ENCODE data around the gene INVS.

The INVS gene, protein sequence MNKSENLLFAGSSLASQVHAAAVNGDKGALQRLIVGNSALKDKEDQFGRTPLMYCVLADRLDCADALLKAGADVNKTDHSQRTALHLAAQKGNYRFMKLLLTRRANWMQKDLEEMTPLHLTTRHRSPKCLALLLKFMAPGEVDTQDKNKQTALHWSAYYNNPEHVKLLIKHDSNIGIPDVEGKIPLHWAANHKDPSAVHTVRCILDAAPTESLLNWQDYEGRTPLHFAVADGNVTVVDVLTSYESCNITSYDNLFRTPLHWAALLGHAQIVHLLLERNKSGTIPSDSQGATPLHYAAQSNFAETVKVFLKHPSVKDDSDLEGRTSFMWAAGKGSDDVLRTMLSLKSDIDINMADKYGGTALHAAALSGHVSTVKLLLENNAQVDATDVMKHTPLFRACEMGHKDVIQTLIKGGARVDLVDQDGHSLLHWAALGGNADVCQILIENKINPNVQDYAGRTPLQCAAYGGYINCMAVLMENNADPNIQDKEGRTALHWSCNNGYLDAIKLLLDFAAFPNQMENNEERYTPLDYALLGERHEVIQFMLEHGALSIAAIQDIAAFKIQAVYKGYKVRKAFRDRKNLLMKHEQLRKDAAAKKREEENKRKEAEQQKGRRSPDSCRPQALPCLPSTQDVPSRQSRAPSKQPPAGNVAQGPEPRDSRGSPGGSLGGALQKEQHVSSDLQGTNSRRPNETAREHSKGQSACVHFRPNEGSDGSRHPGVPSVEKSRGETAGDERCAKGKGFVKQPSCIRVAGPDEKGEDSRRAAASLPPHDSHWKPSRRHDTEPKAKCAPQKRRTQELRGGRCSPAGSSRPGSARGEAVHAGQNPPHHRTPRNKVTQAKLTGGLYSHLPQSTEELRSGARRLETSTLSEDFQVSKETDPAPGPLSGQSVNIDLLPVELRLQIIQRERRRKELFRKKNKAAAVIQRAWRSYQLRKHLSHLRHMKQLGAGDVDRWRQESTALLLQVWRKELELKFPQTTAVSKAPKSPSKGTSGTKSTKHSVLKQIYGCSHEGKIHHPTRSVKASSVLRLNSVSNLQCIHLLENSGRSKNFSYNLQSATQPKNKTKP

DNA sequence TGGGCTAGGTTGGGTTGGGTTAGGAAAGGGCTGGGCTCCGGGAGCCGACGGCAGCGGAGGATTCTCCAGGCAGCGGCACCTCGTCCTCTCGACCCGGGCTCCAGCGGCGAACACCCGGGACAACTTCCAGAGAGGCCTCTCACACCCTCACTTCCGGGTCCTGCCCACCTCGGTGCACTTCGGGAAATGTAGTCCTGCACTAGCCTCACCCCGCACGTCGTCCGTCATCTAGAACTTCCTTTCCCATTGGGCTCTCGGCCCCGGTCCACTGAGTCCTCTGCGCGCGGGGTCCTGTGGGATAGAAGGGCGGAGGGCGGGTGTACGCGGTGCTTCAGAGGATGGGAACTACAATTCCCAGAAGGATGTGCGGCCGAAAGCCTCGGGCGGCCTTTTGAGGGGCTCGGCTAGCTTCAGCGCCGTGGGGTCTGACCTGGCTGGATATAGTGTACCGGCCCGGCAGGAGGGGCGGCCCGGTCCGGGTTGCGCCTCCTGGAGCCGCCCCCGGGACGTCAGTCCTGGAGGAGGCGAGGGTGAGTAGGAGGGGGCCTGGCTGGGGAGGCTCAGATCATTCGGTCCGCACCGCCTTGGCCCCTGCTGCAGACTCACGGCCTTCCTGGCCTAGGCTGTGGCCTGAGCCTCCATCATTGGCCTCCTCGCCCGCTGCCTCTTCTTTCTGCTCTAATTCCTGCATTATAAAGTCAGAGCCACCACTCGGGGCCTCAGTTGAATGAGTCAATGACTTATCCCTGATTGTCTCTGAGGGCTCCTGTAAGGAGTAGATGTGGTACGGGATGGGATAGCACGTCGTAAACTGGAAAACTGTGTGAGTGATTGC lies at the start of gene INVS, which contains the start of gene ERP44:
Gene INVS, plus strand, starts transcription at position 357 of the 835 bp plus-strand sequence. CDS start 5,279 bp downstream, outside the sequence.
Gene ERP44, minus strand, starts transcription at position 114 of the 835 bp plus-strand sequence. CDS start 160 bp downstream, outside the sequence.
- TF ChIP-seq, protein P1, sequence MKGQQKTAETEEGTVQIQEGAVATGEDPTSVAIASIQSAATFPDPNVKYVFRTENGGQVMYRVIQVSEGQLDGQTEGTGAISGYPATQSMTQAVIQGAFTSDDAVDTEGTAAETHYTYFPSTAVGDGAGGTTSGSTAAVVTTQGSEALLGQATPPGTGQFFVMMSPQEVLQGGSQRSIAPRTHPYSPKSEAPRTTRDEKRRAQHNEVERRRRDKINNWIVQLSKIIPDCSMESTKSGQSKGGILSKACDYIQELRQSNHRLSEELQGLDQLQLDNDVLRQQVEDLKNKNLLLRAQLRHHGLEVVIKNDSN (IDR thresholded peaks at IDR 0.05): no peak
- 0 out of 2 replicates have a peak, but pooled peaks have one; percentile 19 for TF ChIP-seq TCF12 (IDR thresholded peaks at IDR 0.05; ENCODE audit: low read depth)
- peak; percentile 48; the same call in 1 of the 2 replicates for TF ChIP-seq ZBTB7A (IDR thresholded peaks at IDR 0.05; ENCODE audit: low read depth)
- TF ChIP-seq NFIC (IDR thresholded peaks at IDR 0.05): no peak
- no peak for TF ChIP-seq TEAD4 (IDR thresholded peaks at IDR 0.05)
- TF ChIP-seq, protein P2, sequence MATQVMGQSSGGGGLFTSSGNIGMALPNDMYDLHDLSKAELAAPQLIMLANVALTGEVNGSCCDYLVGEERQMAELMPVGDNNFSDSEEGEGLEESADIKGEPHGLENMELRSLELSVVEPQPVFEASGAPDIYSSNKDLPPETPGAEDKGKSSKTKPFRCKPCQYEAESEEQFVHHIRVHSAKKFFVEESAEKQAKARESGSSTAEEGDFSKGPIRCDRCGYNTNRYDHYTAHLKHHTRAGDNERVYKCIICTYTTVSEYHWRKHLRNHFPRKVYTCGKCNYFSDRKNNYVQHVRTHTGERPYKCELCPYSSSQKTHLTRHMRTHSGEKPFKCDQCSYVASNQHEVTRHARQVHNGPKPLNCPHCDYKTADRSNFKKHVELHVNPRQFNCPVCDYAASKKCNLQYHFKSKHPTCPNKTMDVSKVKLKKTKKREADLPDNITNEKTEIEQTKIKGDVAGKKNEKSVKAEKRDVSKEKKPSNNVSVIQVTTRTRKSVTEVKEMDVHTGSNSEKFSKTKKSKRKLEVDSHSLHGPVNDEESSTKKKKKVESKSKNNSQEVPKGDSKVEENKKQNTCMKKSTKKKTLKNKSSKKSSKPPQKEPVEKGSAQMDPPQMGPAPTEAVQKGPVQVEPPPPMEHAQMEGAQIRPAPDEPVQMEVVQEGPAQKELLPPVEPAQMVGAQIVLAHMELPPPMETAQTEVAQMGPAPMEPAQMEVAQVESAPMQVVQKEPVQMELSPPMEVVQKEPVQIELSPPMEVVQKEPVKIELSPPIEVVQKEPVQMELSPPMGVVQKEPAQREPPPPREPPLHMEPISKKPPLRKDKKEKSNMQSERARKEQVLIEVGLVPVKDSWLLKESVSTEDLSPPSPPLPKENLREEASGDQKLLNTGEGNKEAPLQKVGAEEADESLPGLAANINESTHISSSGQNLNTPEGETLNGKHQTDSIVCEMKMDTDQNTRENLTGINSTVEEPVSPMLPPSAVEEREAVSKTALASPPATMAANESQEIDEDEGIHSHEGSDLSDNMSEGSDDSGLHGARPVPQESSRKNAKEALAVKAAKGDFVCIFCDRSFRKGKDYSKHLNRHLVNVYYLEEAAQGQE (IDR thresholded peaks at IDR 0.05; ENCODE audit: low read depth): no peak
- TF ChIP-seq CREB1 (IDR thresholded peaks at IDR 0.05; ENCODE audit: low read depth): peak; percentile 70
- no peak for TF ChIP-seq EP300 (IDR thresholded peaks at IDR 0.05; ENCODE audit: borderline replicate concordance)
- no peak for TF ChIP-seq FOXM1 (IDR thresholded peaks at IDR 0.05; ENCODE audit: borderline replicate concordance, low read depth)
- no peak for TF ChIP-seq RAD21 (IDR thresholded peaks at IDR 0.05; ENCODE audit: low read depth)
- TF ChIP-seq, protein P3, sequence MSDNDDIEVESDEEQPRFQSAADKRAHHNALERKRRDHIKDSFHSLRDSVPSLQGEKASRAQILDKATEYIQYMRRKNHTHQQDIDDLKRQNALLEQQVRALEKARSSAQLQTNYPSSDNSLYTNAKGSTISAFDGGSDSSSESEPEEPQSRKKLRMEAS (IDR thresholded peaks at IDR 0.05): 0 out of 2 replicates have a peak, but pooled peaks have one; percentile 5
- no peak for TF ChIP-seq CEBPB (IDR thresholded peaks at IDR 0.05)
- peak; percentile 18; the same call in 1 of the 2 replicates for TF ChIP-seq YY1 (IDR thresholded peaks at IDR 0.05; ENCODE audit: low read depth)
- no peak for TF ChIP-seq EGR1 (IDR thresholded peaks at IDR 0.05)

DNA sequence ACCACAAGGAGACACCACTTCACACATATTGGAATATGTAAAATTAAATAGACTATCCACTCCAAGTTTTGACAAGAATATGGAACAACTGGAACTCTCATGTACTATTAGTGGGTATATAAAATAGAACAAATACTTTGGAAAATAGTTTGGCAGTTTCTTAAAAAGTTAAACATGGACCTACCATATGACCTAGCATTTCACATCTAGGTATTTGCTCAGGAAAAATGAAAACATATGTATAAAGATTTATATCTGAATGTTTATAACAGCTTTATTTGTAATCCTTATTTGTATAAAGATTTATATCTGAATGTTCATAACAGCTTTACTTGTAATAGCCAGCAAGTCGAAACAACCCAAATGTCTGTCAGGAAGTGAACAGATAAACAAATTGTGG lies 49.5 kb upstream of the INVS start:
- TF ChIP-seq YY1 (IDR thresholded peaks at IDR 0.05; ENCODE audit: low read depth) (no peak), EP300 (IDR thresholded peaks at IDR 0.05; ENCODE audit: borderline replicate concordance) (no peak), CREB1 (IDR thresholded peaks at IDR 0.05; ENCODE audit: low read depth) (no peak), ZBTB7A (IDR thresholded peaks at IDR 0.05; ENCODE audit: low read depth) (no peak), TCF12 (IDR thresholded peaks at IDR 0.05; ENCODE audit: low read depth) (no peak), NFIC (IDR thresholded peaks at IDR 0.05) (no peak)
- TF ChIP-seq, protein P2 (IDR thresholded peaks at IDR 0.05; ENCODE audit: low read depth): no peak
- TF ChIP-seq, protein P1 (IDR thresholded peaks at IDR 0.05): no peak

DNA sequence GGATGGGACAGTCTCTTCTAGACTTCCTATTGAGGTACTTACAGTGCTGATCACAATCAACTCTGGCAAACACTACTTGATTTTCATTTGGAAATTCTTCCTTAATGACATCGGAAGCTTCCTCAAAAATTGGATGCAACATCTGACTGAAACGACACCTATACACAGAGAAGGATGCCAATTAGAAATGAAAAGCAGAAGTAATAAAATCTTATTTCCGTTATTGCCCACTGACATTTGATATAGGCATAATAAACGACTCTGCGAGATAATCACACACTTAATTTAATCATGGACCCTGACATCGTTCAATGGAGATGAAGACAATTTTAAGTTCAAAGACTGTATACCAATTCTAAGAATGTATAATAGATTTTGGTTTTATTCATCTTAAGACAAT lies 46.7 kb upstream of the INVS start:
- TF ChIP-seq NFIC (IDR thresholded peaks at IDR 0.05) (no peak), TEAD4 (IDR thresholded peaks at IDR 0.05) (no peak), YY1 (IDR thresholded peaks at IDR 0.05; ENCODE audit: low read depth) (no peak), EP300 (IDR thresholded peaks at IDR 0.05; ENCODE audit: borderline replicate concordance) (no peak)
- TF ChIP-seq, protein P3 (IDR thresholded peaks at IDR 0.05): no peak
- TF ChIP-seq, protein P2 (IDR thresholded peaks at IDR 0.05; ENCODE audit: low read depth): no peak

All from Ishikawa (cell line).